ENCODE data around the gene RNFT2.

DNA sequence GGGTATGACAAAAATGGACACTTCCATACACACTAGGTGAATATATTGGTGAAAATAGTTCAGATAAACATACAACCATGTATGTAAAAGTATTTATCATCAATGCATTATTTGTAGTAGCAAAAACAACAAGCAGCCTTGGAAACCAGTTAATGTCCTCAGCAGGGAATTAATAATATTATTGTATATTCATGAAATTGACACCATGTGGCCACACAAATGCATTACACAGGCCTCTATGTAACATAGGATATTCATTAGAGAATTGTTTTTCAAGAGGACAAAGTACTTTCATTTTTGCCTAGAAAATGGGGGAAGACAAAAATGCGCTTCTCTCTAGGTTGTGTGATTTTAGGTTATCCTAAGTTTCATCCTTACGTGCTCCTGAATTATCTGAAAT lies 24.6 kb upstream of the RNFT2 start:
- TF ChIP-seq CTCF (IDR thresholded peaks at IDR 0.05 in 2 of 3, conservative IDR thresholded peaks at IDR 0.05 in 1 of 3; ENCODE audit: borderline replicate concordance in 1 of 3, insufficient read depth in 1 of 3, low read depth in 2 of 3, low read length in 2 of 3): peak in 1 of 3 experiments; percentile 32; a peak in 1 of 6 replicates
- TF ChIP-seq, protein P1, sequence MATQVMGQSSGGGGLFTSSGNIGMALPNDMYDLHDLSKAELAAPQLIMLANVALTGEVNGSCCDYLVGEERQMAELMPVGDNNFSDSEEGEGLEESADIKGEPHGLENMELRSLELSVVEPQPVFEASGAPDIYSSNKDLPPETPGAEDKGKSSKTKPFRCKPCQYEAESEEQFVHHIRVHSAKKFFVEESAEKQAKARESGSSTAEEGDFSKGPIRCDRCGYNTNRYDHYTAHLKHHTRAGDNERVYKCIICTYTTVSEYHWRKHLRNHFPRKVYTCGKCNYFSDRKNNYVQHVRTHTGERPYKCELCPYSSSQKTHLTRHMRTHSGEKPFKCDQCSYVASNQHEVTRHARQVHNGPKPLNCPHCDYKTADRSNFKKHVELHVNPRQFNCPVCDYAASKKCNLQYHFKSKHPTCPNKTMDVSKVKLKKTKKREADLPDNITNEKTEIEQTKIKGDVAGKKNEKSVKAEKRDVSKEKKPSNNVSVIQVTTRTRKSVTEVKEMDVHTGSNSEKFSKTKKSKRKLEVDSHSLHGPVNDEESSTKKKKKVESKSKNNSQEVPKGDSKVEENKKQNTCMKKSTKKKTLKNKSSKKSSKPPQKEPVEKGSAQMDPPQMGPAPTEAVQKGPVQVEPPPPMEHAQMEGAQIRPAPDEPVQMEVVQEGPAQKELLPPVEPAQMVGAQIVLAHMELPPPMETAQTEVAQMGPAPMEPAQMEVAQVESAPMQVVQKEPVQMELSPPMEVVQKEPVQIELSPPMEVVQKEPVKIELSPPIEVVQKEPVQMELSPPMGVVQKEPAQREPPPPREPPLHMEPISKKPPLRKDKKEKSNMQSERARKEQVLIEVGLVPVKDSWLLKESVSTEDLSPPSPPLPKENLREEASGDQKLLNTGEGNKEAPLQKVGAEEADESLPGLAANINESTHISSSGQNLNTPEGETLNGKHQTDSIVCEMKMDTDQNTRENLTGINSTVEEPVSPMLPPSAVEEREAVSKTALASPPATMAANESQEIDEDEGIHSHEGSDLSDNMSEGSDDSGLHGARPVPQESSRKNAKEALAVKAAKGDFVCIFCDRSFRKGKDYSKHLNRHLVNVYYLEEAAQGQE (IDR thresholded peaks at IDR 0.05; ENCODE audit: low read depth): no peak
- TF ChIP-seq, protein P2, sequence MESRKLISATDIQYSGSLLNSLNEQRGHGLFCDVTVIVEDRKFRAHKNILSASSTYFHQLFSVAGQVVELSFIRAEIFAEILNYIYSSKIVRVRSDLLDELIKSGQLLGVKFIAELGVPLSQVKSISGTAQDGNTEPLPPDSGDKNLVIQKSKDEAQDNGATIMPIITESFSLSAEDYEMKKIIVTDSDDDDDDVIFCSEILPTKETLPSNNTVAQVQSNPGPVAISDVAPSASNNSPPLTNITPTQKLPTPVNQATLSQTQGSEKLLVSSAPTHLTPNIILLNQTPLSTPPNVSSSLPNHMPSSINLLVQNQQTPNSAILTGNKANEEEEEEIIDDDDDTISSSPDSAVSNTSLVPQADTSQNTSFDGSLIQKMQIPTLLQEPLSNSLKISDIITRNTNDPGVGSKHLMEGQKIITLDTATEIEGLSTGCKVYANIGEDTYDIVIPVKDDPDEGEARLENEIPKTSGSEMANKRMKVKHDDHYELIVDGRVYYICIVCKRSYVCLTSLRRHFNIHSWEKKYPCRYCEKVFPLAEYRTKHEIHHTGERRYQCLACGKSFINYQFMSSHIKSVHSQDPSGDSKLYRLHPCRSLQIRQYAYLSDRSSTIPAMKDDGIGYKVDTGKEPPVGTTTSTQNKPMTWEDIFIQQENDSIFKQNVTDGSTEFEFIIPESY (IDR thresholded peaks at IDR 0.05; ENCODE audit: extremely low read depth, insufficient replicate concordance, low read length): no peak
- no peak for TF ChIP-seq YY1 (IDR thresholded peaks at IDR 0.05; ENCODE audit: extremely low read depth, insufficient replicate concordance, low read depth, low read length)
- TF ChIP-seq SP1 (IDR thresholded peaks at IDR 0.05; ENCODE audit: low read depth): no peak
- TF ChIP-seq POLR2A (IDR thresholded peaks at IDR 0.05; ENCODE audit: borderline replicate concordance, extremely low read depth, insufficient read depth, insufficient read length): no peak
- TF ChIP-seq CEBPB (IDR thresholded peaks at IDR 0.05; ENCODE audit: low read depth): no peak
- no peak for TF ChIP-seq POLR2AphosphoS5 (IDR thresholded peaks at IDR 0.05; ENCODE audit: low read depth, low read length)

Data from HCT116 (cell line).